Measurements from ENCODE around the gene ATP2B2.

ATP2B2 gene

DNA sequence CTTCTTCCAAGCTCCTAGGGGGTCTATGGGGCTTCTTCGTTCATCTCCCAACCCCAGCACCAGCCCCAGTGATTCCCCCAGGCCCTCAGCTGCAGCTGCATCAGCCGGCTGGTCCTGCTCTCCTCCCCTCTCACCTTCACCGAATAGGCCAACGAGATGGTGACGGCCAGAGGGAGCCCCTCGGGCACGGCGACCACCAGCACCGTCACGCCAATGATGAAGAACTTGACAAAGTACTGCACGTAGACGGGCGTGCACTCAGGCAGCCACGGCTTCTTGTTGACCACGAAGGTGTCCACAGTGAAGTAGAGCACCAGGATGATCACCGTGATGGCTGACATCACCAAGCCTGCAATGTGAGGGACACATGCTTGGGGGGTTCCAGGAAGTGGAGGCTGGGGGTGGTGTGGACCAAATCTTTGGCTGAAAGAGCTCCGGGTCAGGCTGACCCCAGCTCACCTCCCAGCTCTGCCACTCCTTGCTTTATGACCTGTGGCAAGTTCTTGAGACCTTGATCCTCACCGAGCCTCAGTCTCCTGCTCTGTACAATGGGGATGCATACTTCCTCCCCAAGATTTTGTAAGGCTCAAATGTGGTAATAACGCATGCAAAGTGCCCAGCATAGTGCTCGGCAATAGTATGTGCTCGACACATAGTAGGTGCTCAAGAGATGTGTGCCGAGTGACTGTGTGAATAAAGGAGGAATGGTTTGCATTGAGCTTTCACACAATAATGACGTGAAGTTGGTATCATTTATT is 129.9 kb downstream of the ATP2B2 start:
- no peak for TF ChIP-seq FEZF1 (tag by site-specific recombination; IDR thresholded peaks at IDR 0.05)
- TF ChIP-seq OSR2 (tag by site-specific recombination; IDR thresholded peaks at IDR 0.05): no peak
- TF ChIP-seq, protein P1, sequence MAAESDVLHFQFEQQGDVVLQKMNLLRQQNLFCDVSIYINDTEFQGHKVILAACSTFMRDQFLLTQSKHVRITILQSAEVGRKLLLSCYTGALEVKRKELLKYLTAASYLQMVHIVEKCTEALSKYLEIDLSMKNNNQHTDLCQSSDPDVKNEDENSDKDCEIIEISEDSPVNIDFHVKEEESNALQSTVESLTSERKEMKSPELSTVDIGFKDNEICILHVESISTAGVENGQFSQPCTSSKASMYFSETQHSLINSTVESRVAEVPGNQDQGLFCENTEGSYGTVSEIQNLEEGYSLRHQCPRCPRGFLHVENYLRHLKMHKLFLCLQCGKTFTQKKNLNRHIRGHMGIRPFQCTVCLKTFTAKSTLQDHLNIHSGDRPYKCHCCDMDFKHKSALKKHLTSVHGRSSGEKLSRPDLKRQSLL (tag by site-specific recombination; IDR thresholded peaks at IDR 0.05): no peak
- TF ChIP-seq ZSCAN30 (tag by site-specific recombination; IDR thresholded peaks at IDR 0.05): no peak
- TF ChIP-seq ZNF549 (tag by site-specific recombination; IDR thresholded peaks at IDR 0.05): no peak
- TF ChIP-seq, protein P2, sequence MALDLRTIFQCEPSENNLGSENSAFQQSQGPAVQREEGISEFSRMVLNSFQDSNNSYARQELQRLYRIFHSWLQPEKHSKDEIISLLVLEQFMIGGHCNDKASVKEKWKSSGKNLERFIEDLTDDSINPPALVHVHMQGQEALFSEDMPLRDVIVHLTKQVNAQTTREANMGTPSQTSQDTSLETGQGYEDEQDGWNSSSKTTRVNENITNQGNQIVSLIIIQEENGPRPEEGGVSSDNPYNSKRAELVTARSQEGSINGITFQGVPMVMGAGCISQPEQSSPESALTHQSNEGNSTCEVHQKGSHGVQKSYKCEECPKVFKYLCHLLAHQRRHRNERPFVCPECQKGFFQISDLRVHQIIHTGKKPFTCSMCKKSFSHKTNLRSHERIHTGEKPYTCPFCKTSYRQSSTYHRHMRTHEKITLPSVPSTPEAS (tag by site-specific recombination; IDR thresholded peaks at IDR 0.05): no peak
- no peak for TF ChIP-seq ZNF792 (tag by site-specific recombination; IDR thresholded peaks at IDR 0.05)
- no peak for TF ChIP-seq ZNF571 (tag by site-specific recombination; IDR thresholded peaks at IDR 0.05)
- no peak for TF ChIP-seq ZNF140 (tag by site-specific recombination; IDR thresholded peaks at IDR 0.05)
- TF ChIP-seq, protein P3, sequence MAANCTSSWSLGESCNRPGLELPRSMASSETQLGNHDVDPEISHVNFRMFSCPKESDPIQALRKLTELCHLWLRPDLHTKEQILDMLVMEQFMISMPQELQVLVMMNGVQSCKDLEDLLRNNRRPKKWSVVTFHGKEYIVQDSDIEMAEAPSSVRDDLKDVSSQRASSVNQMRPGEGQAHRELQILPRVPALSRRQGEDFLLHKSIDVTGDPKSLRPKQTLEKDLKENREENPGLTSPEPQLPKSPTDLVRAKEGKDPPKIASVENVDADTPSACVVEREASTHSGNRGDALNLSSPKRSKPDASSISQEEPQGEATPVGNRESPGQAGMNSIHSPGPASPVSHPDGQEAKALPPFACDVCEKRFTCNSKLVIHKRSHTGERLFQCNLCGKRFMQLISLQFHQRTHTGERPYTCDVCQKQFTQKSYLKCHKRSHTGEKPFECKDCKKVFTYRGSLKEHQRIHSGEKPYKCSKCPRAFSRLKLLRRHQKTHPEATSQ (tag by site-specific recombination; IDR thresholded peaks at IDR 0.05): no peak
- no peak for TF ChIP-seq BCL11A (tag by site-specific recombination; IDR thresholded peaks at IDR 0.05; ENCODE audit: low read depth)
- TF ChIP-seq ZBTB8A (tag by site-specific recombination; IDR thresholded peaks at IDR 0.05): no peak
- TF ChIP-seq KLF16 (tag by site-specific recombination; IDR thresholded peaks at IDR 0.05): no peak
- no peak for TF ChIP-seq ZNF670 (tag by site-specific recombination; IDR thresholded peaks at IDR 0.05; ENCODE audit: low read depth)
- TF ChIP-seq, protein P4, sequence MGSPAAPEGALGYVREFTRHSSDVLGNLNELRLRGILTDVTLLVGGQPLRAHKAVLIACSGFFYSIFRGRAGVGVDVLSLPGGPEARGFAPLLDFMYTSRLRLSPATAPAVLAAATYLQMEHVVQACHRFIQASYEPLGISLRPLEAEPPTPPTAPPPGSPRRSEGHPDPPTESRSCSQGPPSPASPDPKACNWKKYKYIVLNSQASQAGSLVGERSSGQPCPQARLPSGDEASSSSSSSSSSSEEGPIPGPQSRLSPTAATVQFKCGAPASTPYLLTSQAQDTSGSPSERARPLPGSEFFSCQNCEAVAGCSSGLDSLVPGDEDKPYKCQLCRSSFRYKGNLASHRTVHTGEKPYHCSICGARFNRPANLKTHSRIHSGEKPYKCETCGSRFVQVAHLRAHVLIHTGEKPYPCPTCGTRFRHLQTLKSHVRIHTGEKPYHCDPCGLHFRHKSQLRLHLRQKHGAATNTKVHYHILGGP (tag by site-specific recombination; IDR thresholded peaks at IDR 0.05): no peak
- TF ChIP-seq ZNF354C (tag by site-specific recombination; IDR thresholded peaks at IDR 0.05; ENCODE audit: borderline replicate concordance, low read depth): no peak
- no peaks in the 10 kb centered on the region for H3K9me3 ChIP-seq (ENCODE audit: control insufficient read depth, insufficient read depth, low read depth, low read length)
- ChIA-PET POLR2A (no interaction called here), CTCF (no interaction called here)
- H3K36me3 ChIP-seq (ENCODE audit: control insufficient read depth in 2 of 2, insufficient read depth in 1 of 2, low read length in 2 of 2): no peaks in the 10 kb centered on the region
- no peak overlapping the region for H3K4me3 ChIP-seq (ENCODE audit: low read depth, low read length)
- no peaks in the 10 kb centered on the region for H3K4me1 ChIP-seq (ENCODE audit: control insufficient read depth, insufficient read depth, low read length)
- H3K27ac ChIP-seq (ENCODE audit: extremely low read depth, low read depth, low read length): no peak overlapping the region

DNA sequence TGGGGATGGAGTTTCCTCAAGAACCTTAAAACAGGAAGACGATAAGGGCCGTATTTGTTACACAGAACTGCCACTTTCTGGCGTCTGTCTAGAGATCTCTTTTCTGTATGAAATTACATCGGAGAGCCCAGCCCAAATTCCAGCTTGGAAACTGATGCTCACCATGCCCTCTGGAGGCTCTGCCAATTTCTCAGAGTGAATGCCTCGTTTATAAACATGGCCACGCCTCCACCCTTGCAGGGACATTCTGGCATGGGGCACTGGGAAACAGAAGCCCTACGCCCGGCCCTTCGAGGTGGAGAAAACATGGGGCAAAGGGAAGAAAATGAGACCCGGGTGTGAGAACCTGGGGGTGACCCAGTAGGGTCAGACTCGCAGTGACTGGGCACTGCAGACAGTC is 131.1 kb downstream of the ATP2B2 start:
- H3K4me1 ChIP-seq (ENCODE audit: control insufficient read depth, insufficient read depth, low read length): no peaks in the 10 kb centered on the region
- ChIA-PET POLR2A (no interaction called here), CTCF (interaction anchor here (1.0 kb wide), 1 partner anchor 364 kb away, joined by 3 read pairs; no protein-coding TSS in a partner anchor)
- H3K9me3 ChIP-seq (ENCODE audit: control insufficient read depth, insufficient read depth, low read depth, low read length): no peaks in the 10 kb centered on the region
- H3K27ac ChIP-seq (ENCODE audit: extremely low read depth, low read depth, low read length): no peak overlapping the region
- no peak overlapping the region for H3K4me3 ChIP-seq (ENCODE audit: low read depth, low read length)
- TF ChIP-seq ZNF561 (tag by site-specific recombination; IDR thresholded peaks at IDR 0.05; ENCODE audit: borderline replicate concordance) (no peak), ZBTB1 (tag by site-specific recombination; IDR thresholded peaks at IDR 0.05) (no peak), MYNN (tag by site-specific recombination; IDR thresholded peaks at IDR 0.05; ENCODE audit: borderline replicate concordance) (no peak), ZXDB (tag by site-specific recombination; IDR thresholded peaks at IDR 0.05) (no peak), KLF9 (tag by site-specific recombination; IDR thresholded peaks at IDR 0.05; ENCODE audit: low read depth) (no peak), ZNF354C (tag by site-specific recombination; IDR thresholded peaks at IDR 0.05; ENCODE audit: borderline replicate concordance, low read depth) (no peak)
- TF ChIP-seq, protein P5, sequence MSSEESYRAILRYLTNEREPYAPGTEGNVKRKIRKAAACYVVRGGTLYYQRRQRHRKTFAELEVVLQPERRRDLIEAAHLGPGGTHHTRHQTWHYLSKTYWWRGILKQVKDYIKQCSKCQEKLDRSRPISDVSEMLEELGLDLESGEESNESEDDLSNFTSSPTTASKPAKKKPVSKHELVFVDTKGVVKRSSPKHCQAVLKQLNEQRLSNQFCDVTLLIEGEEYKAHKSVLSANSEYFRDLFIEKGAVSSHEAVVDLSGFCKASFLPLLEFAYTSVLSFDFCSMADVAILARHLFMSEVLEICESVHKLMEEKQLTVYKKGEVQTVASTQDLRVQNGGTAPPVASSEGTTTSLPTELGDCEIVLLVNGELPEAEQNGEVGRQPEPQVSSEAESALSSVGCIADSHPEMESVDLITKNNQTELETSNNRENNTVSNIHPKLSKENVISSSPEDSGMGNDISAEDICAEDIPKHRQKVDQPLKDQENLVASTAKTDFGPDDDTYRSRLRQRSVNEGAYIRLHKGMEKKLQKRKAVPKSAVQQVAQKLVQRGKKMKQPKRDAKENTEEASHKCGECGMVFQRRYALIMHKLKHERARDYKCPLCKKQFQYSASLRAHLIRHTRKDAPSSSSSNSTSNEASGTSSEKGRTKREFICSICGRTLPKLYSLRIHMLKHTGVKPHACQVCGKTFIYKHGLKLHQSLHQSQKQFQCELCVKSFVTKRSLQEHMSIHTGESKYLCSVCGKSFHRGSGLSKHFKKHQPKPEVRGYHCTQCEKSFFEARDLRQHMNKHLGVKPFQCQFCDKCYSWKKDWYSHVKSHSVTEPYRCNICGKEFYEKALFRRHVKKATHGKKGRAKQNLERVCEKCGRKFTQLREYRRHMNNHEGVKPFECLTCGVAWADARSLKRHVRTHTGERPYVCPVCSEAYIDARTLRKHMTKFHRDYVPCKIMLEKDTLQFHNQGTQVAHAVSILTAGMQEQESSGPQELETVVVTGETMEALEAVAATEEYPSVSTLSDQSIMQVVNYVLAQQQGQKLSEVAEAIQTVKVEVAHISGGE (tag by site-specific recombination; conservative IDR thresholded peaks at IDR 0.05; ENCODE audit: low read depth): no peak
- no peaks in the 10 kb centered on the region for H3K36me3 ChIP-seq (ENCODE audit: control insufficient read depth in 2 of 2, insufficient read depth in 1 of 2, low read length in 2 of 2)
